ENCODE data around the gene HS6ST3. TPM values are rescaled to one million over a fixed set of nuclear protein-coding genes. Genes with fewer than 3 reads are reported as not detected.
"Not testable (repeated sequence)": the region's sequence is repeated elsewhere in the genome, so short reads cannot be mapped to it uniquely, and the experiment has no call there.

Gene HS6ST3
- polyA plus RNA-seq, 6 donors from 2014 or later: not detected

DNA sequence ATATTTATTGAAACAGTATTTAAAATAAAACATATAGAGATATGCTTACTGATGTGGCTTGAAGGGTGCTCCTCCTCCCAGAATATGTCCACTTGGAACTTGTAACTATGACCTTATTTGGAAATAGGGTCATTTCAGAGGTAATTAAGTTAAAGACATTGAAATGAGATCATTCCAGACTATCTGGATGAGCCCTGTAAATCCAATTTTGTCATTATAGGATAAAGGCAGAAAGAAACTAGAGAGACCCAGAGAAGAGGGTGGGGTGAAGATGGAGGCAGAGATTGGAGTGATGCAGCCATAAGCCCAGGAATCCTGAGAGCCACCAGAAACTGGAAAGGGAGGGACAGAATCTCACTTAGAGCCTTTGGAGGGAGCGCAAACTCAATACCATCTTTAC is 661.2 kb downstream of the HS6ST3 start:
- Mint-ChIP-seq H3K27me3 (no peaks in the 10 kb centered on the region), H3K27ac (no peak overlapping the region), H3K4me3 (no peak overlapping the region), H3K4me1 (no peaks in the 10 kb centered on the region), H3K9me3 (peaks cover 0 to 5% (median 2%) of the 10 kb centered on the region in 7 donors), H3K36me3 (no peaks in the 10 kb centered on the region)
- DNase-seq (no peak), ATAC-seq (ENCODE audit: low read depth in 2 of 2) (no peak)

DNA sequence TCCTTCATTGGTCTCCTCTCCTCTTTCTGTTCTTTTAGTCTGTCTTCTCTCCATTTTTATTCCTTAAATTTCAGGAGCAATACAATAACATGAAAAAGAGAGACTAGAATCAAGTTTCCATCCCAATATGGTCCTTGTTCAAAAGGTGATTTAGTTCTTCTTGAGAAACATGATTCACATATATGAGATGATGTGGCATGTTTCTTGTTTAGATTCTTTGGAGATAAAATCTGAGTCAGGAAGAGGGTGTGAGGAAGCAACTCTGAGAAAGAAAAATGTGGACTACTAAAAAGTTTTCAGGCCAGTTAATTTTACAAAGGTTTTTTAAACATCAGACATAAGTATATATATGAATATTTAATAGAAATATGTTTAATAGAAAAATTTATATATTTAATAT is 673.0 kb downstream of the HS6ST3 start:
- Mint-ChIP-seq H3K36me3 (no peaks in the 10 kb centered on the region), H3K27me3 (no peaks in the 10 kb centered on the region), H3K4me1 (no peaks in the 10 kb centered on the region), H3K27ac (no peak overlapping the region), H3K9me3 (peaks cover 0 to 5% (median 5%) of the 10 kb centered on the region in 7 donors), H3K4me3 (no peak overlapping the region)
- ATAC-seq (ENCODE audit: low read depth in 2 of 2) (no peak), DNase-seq (no peak)

DNA sequence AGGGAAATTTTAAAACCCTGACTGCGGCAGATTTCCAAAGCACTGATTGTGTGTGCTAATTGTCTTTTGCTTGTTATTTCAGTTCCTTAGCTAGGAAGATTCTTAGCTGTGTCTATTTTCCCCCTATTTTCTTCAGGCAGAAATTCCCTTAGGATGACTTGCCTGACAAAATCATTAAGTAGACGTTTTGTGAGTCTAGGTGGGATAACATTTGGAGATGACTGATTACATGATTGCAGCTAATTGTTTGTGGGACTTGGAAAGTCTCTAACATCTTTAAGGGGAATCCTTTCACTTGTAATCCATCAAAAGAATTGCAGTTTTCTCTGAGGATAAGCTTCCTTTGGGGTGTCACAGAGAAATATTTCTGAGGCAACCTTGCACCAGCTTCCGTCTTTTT is 676.4 kb downstream of the HS6ST3 start:
- no peak for ATAC-seq (ENCODE audit: low read depth in 2 of 2)

DNA sequence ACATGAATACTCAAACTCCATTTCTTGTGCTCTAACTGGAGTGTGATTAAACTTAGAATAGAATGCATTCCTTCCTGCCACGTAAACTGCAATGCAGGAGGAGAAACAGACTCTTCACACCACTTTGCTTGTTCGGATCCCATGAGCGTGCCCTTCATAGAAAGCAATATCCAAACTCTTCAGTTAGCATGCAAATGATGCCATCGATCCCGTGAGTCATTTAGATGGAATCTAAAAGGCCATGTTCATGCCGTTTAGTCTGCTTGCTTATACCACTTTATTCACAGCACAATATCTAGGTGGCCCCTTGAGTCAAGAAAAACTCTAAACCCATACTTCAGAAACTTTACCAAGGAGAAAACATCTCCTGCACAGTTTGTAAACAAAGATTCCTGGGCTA is 678.6 kb downstream of the HS6ST3 start:
- no peak for DNase-seq
- no peaks in the 10 kb centered on the region for H3K36me3 Mint-ChIP-seq
- H3K27ac Mint-ChIP-seq: no peak overlapping the region
- no peaks in the 10 kb centered on the region for H3K27me3 Mint-ChIP-seq
- peaks cover 0 to 9% (median 2%) of the 10 kb centered on the region in 7 donors for H3K9me3 Mint-ChIP-seq
- no peaks in the 10 kb centered on the region for H3K4me1 Mint-ChIP-seq
- H3K4me3 Mint-ChIP-seq: no peak overlapping the region
- no peak for ATAC-seq (ENCODE audit: low read depth in 2 of 2)

More for the DNA sequence above, 676.4 kb downstream of the HS6ST3 start:
- DNase-seq: no peak
- Mint-ChIP-seq H3K4me3 (no peak overlapping the region), H3K27me3 (no peaks in the 10 kb centered on the region), H3K36me3 (no peaks in the 10 kb centered on the region), H3K4me1 (no peaks in the 10 kb centered on the region), H3K27ac (no peak overlapping the region), H3K9me3 (peaks cover 0 to 5% (median 2%) of the 10 kb centered on the region in 7 donors)

DNA sequence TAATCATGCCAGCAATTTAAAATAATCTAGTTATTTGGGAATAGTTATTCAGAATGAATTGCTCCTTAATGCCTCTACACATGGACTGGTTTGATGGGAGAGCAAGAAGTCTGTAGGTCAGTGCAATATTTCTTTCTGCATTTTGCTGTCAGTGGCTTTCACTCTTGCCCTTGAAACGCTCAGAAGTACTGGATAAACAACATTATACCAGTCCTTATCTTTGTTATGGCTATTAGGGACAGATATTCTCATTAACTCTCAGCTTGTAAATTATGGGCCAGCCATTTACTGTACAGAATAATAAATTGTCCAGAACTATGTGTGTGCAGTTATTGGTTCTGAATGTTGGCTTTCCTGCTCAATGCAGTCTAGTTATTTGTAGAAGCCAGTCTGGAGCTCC is 680.0 kb downstream of the HS6ST3 start:
- Mint-ChIP-seq H3K4me1 (no peaks in the 10 kb centered on the region), H3K9me3 (peaks cover 0 to 14% (median 0%) of the 10 kb centered on the region in 7 donors), H3K4me3 (no peak overlapping the region), H3K36me3 (no peaks in the 10 kb centered on the region), H3K27ac (no peak overlapping the region), H3K27me3 (no peaks in the 10 kb centered on the region)
- ATAC-seq (ENCODE audit: low read depth in 2 of 2): no peak
- DNase-seq: no peak

DNA sequence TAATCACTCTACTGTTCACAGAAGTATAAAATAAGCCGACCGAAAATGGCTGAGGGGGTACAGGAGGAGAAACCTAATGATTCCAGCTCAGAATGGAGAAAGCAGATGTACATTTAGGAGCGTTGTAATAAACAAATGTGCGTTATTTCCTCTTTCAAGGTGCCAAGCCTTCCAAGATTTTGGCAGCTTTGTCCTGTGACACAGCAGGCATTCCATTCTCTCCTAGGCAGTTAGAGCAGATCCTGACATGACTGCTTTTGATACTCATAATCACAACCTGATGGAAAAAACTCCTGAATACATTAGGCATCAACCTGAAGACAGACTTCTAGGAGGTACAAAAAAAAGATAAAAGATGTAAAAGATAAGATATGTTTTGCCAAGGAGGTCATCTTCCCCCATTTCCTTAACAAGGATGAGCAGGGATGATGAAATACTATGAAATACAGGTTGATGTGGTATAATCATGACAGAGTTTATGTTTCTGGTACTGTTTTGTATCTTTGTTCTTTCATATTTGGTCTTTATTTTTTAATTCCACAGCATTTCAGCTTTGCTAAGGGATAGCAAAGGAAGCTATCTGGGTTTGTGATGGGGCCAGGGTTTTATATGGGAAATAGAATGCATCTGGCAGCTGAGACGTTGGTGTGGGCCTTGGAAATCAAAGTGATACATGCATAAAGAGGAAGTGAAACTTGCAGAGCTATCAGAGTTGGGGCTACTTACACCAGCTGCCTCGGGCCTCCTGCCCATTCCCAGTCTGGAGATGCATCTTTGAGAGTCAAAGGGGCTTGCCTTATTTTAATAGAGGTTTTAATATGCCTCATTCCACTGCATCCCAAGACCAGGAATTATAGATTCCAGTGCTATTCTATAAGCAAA is 681.8 kb downstream of the HS6ST3 start:
- no peak overlapping the region for H3K27ac Mint-ChIP-seq
- no peaks in the 10 kb centered on the region for H3K4me1 Mint-ChIP-seq
- peaks cover 0 to 16% (median 1%) of the 10 kb centered on the region in 7 donors for H3K9me3 Mint-ChIP-seq
- ATAC-seq (ENCODE audit: low read depth in 2 of 2) (no peak), DNase-seq (no peak)
- H3K27me3 Mint-ChIP-seq: no peaks in the 10 kb centered on the region
- H3K4me3 Mint-ChIP-seq: no peak overlapping the region
- H3K36me3 Mint-ChIP-seq: no peaks in the 10 kb centered on the region

DNA sequence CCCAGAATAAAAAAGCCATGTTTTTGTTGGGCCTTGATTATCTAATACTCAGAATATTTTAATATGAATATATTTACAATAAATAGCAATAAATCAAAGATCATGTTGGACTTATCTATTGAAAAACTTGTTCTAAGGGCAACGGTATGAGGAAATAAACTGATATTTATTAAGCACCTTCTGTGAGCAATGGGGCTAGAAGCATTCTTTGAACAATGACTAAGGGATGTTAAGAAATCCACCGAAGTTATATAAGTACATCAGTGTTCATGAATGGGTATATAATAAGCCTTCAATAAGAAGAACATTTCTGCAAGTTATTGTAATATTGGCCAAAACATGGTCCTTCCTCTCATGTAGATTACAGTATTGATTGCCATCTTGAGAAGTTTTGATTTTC is 682.5 kb downstream of the HS6ST3 start:
- Mint-ChIP-seq H3K27ac (no peak overlapping the region), H3K4me1 (no peaks in the 10 kb centered on the region), H3K27me3 (no peaks in the 10 kb centered on the region), H3K9me3 (peaks cover 0 to 16% (median 4%) of the 10 kb centered on the region in 7 donors), H3K4me3 (no peak overlapping the region), H3K36me3 (no peaks in the 10 kb centered on the region)
- ATAC-seq (ENCODE audit: low read depth in 2 of 2) (no peak), DNase-seq (no peak)

- not testable (repeated sequence) for H3K4me3 Mint-ChIP-seq; ATAC-seq (ENCODE audit: low read depth in 2 of 2); DNase-seq; H3K36me3 Mint-ChIP-seq; H3K4me1 Mint-ChIP-seq; H3K27ac Mint-ChIP-seq; H3K27me3 Mint-ChIP-seq
- peaks cover 6 to 25% (median 16%) of the 10 kb centered on the region in 7 donors for H3K9me3 Mint-ChIP-seq
Measured at GRCh38 chr13:96778302-96778701, 688.4 kb downstream of the HS6ST3 start.

- Mint-ChIP-seq H3K4me1 (no peaks in the 10 kb centered on the region), H3K27me3 (no peaks in the 10 kb centered on the region)
- ATAC-seq (ENCODE audit: low read depth in 2 of 2): no peak
Measured at GRCh38 chr13:96779691-96780090, 689.8 kb downstream of the HS6ST3 start.

GRCh38 chr13:96780105-96780504 is 690.2 kb downstream of the HS6ST3 start:
- no peak for ATAC-seq (ENCODE audit: low read depth in 2 of 2)

More at GRCh38 chr13:96779691-96780090, 689.8 kb downstream of the HS6ST3 start:
- H3K4me3 Mint-ChIP-seq: no peak overlapping the region
- DNase-seq: no peak
- no peaks in the 10 kb centered on the region for H3K36me3 Mint-ChIP-seq
- no peak overlapping the region for H3K27ac Mint-ChIP-seq
- H3K9me3 Mint-ChIP-seq: peaks cover 6 to 25% (median 11%) of the 10 kb centered on the region in 7 donors

DNA sequence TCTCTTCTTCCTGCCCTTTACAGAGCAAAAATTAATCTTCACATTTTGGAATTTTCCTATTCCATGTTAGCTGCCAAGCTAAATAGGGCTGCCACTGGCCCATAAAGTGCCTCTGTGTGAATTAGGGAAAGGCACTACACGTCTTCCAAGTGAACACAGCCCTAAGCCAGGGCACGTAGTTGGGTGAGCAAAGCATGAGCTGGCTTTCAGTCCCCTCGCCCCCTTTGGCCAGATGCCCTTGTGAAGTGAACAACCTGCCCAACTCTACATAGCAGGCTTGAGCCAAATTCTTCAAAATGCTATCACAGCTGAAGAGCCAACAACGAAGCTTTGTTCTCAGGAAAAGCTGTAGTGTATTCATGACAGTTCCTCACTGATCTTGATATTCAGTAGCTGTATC is 691.2 kb downstream of the HS6ST3 start:
- H3K4me1 Mint-ChIP-seq: no peaks in the 10 kb centered on the region
- DNase-seq: no peak
- peaks cover 7 to 29% (median 12%) of the 10 kb centered on the region in 7 donors for H3K9me3 Mint-ChIP-seq
- no peaks in the 10 kb centered on the region for H3K36me3 Mint-ChIP-seq
- H3K27ac Mint-ChIP-seq: no peak overlapping the region
- no peak overlapping the region for H3K4me3 Mint-ChIP-seq
- ATAC-seq (ENCODE audit: low read depth in 2 of 2): no peak
- H3K27me3 Mint-ChIP-seq: no peaks in the 10 kb centered on the region

More at GRCh38 chr13:96780105-96780504, 690.2 kb downstream of the HS6ST3 start:
- no peak overlapping the region for H3K4me3 Mint-ChIP-seq
- H3K36me3 Mint-ChIP-seq: no peaks in the 10 kb centered on the region
- no peak for DNase-seq
- no peaks in the 10 kb centered on the region for H3K27me3 Mint-ChIP-seq
- no peaks in the 10 kb centered on the region for H3K4me1 Mint-ChIP-seq
- no peak overlapping the region for H3K27ac Mint-ChIP-seq
- peaks cover 6 to 25% (median 10%) of the 10 kb centered on the region in 7 donors for H3K9me3 Mint-ChIP-seq

- Mint-ChIP-seq H3K4me3 (no peak overlapping the region), H3K4me1 (no peaks in the 10 kb centered on the region), H3K27ac (no peak overlapping the region), H3K9me3 (peaks cover 7 to 26% (median 9%) of the 10 kb centered on the region in 7 donors), H3K36me3 (no peaks in the 10 kb centered on the region), H3K27me3 (no peaks in the 10 kb centered on the region)
- DNase-seq (no peak), ATAC-seq (ENCODE audit: low read depth in 2 of 2) (no peak)
Measured at GRCh38 chr13:96782186-96782585, 692.3 kb downstream of the HS6ST3 start.

GRCh38 chr13:96783057-96783456 is 693.1 kb downstream of the HS6ST3 start:
- H3K36me3 Mint-ChIP-seq: no peaks in the 10 kb centered on the region
- no peak overlapping the region for H3K27ac Mint-ChIP-seq
- H3K9me3 Mint-ChIP-seq: peaks cover 2 to 18% (median 7%) of the 10 kb centered on the region in 7 donors
- H3K4me3 Mint-ChIP-seq: no peak overlapping the region
- no peaks in the 10 kb centered on the region for H3K4me1 Mint-ChIP-seq
- DNase-seq (no peak), ATAC-seq (ENCODE audit: low read depth in 2 of 2) (no peak)
- no peaks in the 10 kb centered on the region for H3K27me3 Mint-ChIP-seq

DNA sequence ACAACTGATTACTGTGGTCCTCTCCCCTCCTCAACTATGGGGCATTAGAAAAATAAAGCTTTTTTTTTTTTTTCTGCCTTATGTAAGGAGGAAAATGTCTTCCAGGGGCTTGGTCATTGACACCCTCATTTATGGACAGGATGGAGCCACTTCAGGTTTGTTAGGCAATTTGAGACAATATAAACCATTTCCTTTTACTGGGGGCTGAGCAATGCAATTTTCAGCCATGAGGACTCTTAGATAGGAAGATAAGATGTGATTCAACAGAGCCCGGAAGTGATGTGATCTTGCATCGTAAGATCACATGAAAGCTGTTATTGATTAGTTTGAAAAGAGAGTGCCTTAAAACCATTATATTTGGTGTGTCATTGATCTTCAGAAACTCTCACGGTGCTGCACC is 693.6 kb downstream of the HS6ST3 start:
- Mint-ChIP-seq H3K36me3 (no peaks in the 10 kb centered on the region), H3K27me3 (no peaks in the 10 kb centered on the region), H3K9me3 (peaks cover 0 to 13% (median 6%) of the 10 kb centered on the region in 7 donors), H3K4me3 (no peak overlapping the region), H3K27ac (no peak overlapping the region), H3K4me1 (no peaks in the 10 kb centered on the region)
- ATAC-seq (ENCODE audit: low read depth in 2 of 2) (no peak), DNase-seq (no peak)
